DND-41 (cell line): ENCODE data around the gene GALNT1.

Experiments used
- CTCF ChIP-seq: IDR thresholded peaks from 2 replicates; pipeline ENCODE4 v1.5.1; 2012; ENCODE audit warnings: borderline replicate concordance, low read length, moderate library complexity, mild to moderate bottlenecking; ENCODE audit not compliant: poor library complexity, severe bottlenecking; ENCODE audit errors: extremely low read depth
- EZH2 ChIP-seq: IDR thresholded peaks from 3 replicates; pipeline ENCODE4 v1.6.1; 2012; ENCODE audit warnings: borderline replicate concordance, low read depth, mild to moderate bottlenecking, moderate library complexity, low read length, inconsistent platforms; ENCODE audit not compliant: severe bottlenecking

- no peak for TF ChIP-seq CTCF
- no peak for TF ChIP-seq EZH2
Measured at GRCh38 chr18:35609236-35609635, 27.7 kb downstream of the GALNT1 start.
